ENCODE results near the gene NSG2.
A peak's percentile ranks its signal among the peaks of the same experiment; 100 is the strongest.

Gene NSG2

DNA sequence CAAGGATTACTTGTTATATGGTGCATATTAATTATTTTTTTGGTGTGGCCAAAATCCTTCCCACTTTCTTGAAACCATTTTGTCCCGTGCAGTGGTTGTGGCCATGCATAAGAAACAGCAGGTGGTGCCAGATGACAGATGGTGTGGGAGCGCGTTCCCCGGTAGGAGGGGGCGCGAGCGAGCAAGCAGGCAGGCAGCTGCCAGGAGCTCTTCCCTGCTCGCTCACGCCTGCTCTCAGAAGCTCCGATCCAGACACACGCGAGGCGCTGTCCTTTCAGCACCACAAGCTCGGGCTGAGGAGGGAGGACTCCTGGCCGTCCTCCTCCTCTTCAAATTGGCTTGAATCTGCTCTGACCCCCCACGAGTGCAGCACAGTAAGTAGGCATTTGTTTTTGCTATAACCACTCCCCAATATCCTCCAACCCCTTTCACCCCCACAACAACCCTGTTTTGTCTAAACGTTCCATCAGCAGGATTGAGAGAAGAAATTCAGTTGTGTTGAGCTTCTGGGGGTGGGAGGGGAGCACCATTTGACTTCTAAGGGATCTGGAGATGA is at the start of gene NSG2:
Gene NSG2, plus strand, starts transcription at position 237 of the 556 bp plus-strand sequence. CDS start 1,050 bp downstream, outside the sequence.
- Histone ChIP-seq H3K36me3 (ENCODE audit: control insufficient read depth in 2 of 2, insufficient read depth in 1 of 2, low read length in 2 of 2) (no peaks in the 10 kb centered on the region), H3K4me3 (ENCODE audit: low read depth, low read length) (no peak within 1 kb of the TSS), H3K27ac (ENCODE audit: extremely low read depth, low read depth, low read length) (no peak within 1 kb of the TSS), H3K9me3 (ENCODE audit: control insufficient read depth, insufficient read depth, low read depth, low read length) (no peaks in the 10 kb centered on the region), H3K4me1 (ENCODE audit: control insufficient read depth, insufficient read depth, low read length) (no peaks in the 10 kb centered on the region)
- ChIA-PET CTCF (interaction anchor here (0.5 to 5.4 kb wide), 41 partner anchors 8 to 1421 kb away, joined by 3 to 113 read pairs (median 4); no protein-coding TSS in a partner anchor), POLR2A (interaction anchor here (0.7 to 1.3 kb wide), 3 partner anchors 266 to 320 kb away, joined by 3 to 5 read pairs (median 4); no protein-coding TSS in a partner anchor)
- no peak for TF ChIP-seq BCL11B (tag by site-specific recombination; IDR thresholded peaks at IDR 0.05; ENCODE audit: low read depth)
- TF ChIP-seq ZBTB21 (tag by site-specific recombination; IDR thresholded peaks at IDR 0.05) = 0 out of 2 replicates have a peak, but pooled peaks have one; percentile 9
- peak; percentile 84 for TF ChIP-seq ZNF596 (tag by site-specific recombination; IDR thresholded peaks at IDR 0.05)
- peak; percentile 36 for TF ChIP-seq EGR2 (tag by site-specific recombination; IDR thresholded peaks at IDR 0.05; ENCODE audit: low read depth)
- TF ChIP-seq ZNF600 (tag by site-specific recombination; IDR thresholded peaks at IDR 0.05) = peak; percentile 67
- TF ChIP-seq ZNF140 (tag by site-specific recombination; IDR thresholded peaks at IDR 0.05) = no peak
- TF ChIP-seq ZNF501 (tag by site-specific recombination; IDR thresholded peaks at IDR 0.05) = peak; percentile 62; the same call in 1 of the 2 replicates
- TF ChIP-seq ZNF248 (tag by site-specific recombination; IDR thresholded peaks at IDR 0.05) = no peak
- TF ChIP-seq ZIC2 (tag by site-specific recombination; IDR thresholded peaks at IDR 0.05) = 0 out of 2 replicates have a peak, but pooled peaks have one; percentile 55
- peak; percentile 68; the same call in 1 of the 2 replicates for TF ChIP-seq ZNF561 (tag by site-specific recombination; IDR thresholded peaks at IDR 0.05; ENCODE audit: borderline replicate concordance)
- TF ChIP-seq, protein P1, sequence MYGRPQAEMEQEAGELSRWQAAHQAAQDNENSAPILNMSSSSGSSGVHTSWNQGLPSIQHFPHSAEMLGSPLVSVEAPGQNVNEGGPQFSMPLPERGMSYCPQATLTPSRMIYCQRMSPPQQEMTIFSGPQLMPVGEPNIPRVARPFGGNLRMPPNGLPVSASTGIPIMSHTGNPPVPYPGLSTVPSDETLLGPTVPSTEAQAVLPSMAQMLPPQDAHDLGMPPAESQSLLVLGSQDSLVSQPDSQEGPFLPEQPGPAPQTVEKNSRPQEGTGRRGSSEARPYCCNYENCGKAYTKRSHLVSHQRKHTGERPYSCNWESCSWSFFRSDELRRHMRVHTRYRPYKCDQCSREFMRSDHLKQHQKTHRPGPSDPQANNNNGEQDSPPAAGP (tag by site-specific recombination; IDR thresholded peaks at IDR 0.05) = peak; percentile 76
- TF ChIP-seq ZNF610 (tag by site-specific recombination; IDR thresholded peaks at IDR 0.05; ENCODE audit: borderline replicate concordance) = peak; percentile 78
- TF ChIP-seq TRIM28 (IDR thresholded peaks at IDR 0.05; ENCODE audit: borderline replicate concordance, low read length) = 0 out of 2 replicates have a peak, but pooled peaks have one; percentile 41
- no peak for TF ChIP-seq ZNF530 (tag by site-specific recombination; IDR thresholded peaks at IDR 0.05; ENCODE audit: low read depth)
- TF ChIP-seq ZNF660 (tag by site-specific recombination; IDR thresholded peaks at IDR 0.05) = peak; percentile 81; the same call in 1 of the 2 replicates
- TF ChIP-seq ZSCAN30 (tag by site-specific recombination; IDR thresholded peaks at IDR 0.05) = peak; percentile 94
- no peak for TF ChIP-seq YY2 (tag by site-specific recombination; IDR thresholded peaks at IDR 0.05)
- TF ChIP-seq ZNF2 (tag by site-specific recombination; IDR thresholded peaks at IDR 0.05) = peak; percentile 72
- peak; percentile 24; the same call in 1 of the 2 replicates for TF ChIP-seq ZEB2 (tag by site-specific recombination; IDR thresholded peaks at IDR 0.05)
- TF ChIP-seq, protein P2, sequence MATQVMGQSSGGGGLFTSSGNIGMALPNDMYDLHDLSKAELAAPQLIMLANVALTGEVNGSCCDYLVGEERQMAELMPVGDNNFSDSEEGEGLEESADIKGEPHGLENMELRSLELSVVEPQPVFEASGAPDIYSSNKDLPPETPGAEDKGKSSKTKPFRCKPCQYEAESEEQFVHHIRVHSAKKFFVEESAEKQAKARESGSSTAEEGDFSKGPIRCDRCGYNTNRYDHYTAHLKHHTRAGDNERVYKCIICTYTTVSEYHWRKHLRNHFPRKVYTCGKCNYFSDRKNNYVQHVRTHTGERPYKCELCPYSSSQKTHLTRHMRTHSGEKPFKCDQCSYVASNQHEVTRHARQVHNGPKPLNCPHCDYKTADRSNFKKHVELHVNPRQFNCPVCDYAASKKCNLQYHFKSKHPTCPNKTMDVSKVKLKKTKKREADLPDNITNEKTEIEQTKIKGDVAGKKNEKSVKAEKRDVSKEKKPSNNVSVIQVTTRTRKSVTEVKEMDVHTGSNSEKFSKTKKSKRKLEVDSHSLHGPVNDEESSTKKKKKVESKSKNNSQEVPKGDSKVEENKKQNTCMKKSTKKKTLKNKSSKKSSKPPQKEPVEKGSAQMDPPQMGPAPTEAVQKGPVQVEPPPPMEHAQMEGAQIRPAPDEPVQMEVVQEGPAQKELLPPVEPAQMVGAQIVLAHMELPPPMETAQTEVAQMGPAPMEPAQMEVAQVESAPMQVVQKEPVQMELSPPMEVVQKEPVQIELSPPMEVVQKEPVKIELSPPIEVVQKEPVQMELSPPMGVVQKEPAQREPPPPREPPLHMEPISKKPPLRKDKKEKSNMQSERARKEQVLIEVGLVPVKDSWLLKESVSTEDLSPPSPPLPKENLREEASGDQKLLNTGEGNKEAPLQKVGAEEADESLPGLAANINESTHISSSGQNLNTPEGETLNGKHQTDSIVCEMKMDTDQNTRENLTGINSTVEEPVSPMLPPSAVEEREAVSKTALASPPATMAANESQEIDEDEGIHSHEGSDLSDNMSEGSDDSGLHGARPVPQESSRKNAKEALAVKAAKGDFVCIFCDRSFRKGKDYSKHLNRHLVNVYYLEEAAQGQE (tag by site-specific recombination; IDR thresholded peaks at IDR 0.05) = peak; percentile 99
- TF ChIP-seq, protein P3, sequence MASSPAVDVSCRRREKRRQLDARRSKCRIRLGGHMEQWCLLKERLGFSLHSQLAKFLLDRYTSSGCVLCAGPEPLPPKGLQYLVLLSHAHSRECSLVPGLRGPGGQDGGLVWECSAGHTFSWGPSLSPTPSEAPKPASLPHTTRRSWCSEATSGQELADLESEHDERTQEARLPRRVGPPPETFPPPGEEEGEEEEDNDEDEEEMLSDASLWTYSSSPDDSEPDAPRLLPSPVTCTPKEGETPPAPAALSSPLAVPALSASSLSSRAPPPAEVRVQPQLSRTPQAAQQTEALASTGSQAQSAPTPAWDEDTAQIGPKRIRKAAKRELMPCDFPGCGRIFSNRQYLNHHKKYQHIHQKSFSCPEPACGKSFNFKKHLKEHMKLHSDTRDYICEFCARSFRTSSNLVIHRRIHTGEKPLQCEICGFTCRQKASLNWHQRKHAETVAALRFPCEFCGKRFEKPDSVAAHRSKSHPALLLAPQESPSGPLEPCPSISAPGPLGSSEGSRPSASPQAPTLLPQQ (tag by site-specific recombination; IDR thresholded peaks at IDR 0.05) = peak; percentile 32; the same call in 1 of the 2 replicates
- TF ChIP-seq, protein P4, sequence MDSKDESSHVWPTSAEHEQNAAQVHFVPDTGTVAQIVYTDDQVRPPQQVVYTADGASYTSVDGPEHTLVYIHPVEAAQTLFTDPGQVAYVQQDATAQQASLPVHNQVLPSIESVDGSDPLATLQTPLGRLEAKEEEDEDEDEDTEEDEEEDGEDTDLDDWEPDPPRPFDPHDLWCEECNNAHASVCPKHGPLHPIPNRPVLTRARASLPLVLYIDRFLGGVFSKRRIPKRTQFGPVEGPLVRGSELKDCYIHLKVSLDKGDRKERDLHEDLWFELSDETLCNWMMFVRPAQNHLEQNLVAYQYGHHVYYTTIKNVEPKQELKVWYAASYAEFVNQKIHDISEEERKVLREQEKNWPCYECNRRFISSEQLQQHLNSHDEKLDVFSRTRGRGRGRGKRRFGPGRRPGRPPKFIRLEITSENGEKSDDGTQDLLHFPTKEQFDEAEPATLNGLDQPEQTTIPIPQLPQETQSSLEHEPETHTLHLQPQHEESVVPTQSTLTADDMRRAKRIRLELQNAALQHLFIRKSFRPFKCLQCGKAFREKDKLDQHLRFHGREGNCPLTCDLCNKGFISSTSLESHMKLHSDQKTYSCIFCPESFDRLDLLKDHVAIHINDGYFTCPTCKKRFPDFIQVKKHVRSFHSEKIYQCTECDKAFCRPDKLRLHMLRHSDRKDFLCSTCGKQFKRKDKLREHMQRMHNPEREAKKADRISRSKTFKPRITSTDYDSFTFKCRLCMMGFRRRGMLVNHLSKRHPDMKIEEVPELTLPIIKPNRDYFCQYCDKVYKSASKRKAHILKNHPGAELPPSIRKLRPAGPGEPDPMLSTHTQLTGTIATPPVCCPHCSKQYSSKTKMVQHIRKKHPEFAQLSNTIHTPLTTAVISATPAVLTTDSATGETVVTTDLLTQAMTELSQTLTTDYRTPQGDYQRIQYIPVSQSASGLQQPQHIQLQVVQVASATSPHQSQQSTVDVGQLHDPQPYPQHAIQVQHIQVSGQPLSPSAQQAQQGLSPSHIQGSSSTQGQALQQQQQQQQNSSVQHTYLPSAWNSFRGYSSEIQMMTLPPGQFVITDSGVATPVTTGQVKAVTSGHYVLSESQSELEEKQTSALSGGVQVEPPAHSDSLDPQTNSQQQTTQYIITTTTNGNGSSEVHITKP (tag by site-specific recombination; IDR thresholded peaks at IDR 0.05) = 0 out of 2 replicates have a peak, but pooled peaks have one; percentile 24
- TF ChIP-seq ZNF416 (tag by site-specific recombination; IDR thresholded peaks at IDR 0.05) = no peak
- peak; percentile 95 for TF ChIP-seq ZNF654 (tag by site-specific recombination; IDR thresholded peaks at IDR 0.05; ENCODE audit: low read depth)
- 0 out of 2 replicates have a peak, but pooled peaks have one; percentile 45 for TF ChIP-seq SP7 (tag by site-specific recombination; IDR thresholded peaks at IDR 0.05)
- no peak for TF ChIP-seq ZFP41 (tag by site-specific recombination; IDR thresholded peaks at IDR 0.05; ENCODE audit: borderline replicate concordance)
- TF ChIP-seq GLIS1 (tag by site-specific recombination; IDR thresholded peaks at IDR 0.05) = peak; percentile 60
- TF ChIP-seq, protein P5, sequence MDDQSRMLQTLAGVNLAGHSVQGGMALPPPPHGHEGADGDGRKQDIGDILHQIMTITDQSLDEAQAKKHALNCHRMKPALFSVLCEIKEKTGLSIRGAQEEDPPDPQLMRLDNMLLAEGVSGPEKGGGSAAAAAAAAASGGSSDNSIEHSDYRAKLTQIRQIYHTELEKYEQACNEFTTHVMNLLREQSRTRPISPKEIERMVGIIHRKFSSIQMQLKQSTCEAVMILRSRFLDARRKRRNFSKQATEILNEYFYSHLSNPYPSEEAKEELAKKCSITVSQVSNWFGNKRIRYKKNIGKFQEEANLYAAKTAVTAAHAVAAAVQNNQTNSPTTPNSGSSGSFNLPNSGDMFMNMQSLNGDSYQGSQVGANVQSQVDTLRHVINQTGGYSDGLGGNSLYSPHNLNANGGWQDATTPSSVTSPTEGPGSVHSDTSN (CRISPR knock-in tag; IDR thresholded peaks at IDR 0.05) = peak; percentile 84; the same call in 1 of the 2 replicates

Data from HEK293 (cell line).